Endothelial cell of umbilical vein (primary cell): ENCODE measurements around the gene HDAC5. TPM values are rescaled to one million over a fixed set of nuclear protein-coding genes. Genes with fewer than 3 reads are reported as not detected.

Experiments used
- BruUV-seq: library from RNA; stranded (reverse); fragments of 400-500 nt; replicated peaks from 2 replicates; lab custom pipeline; 2021; lab: Mats Ljungman, UMichigan
- CTCF ChIA-PET: fragments of 300-600, 350-600 bp; sonication (Branson Sonifier 250); formaldehyde crosslinking; loops from one replicate; lab custom pipeline; 2021; ENCODE audit warnings: antibody characterized with exemption, inconsistent platforms; lab: Charles Lee
- POLR2A ChIA-PET: fragments of 300-600, 350-600 bp; sonication (Branson Sonifier 250); formaldehyde crosslinking; loops from one replicate; lab custom pipeline; 2021; ENCODE audit warnings: antibody characterized with exemption, inconsistent platforms; lab: Charles Lee
- DNase-seq: peaks from one replicate; pipeline ENCODE4 v3.0.0-alpha.2; 2011; ENCODE audit warnings: low read depth, low spot score
- FAIRE-seq: peaks from 2 replicates; lab custom pipeline; 2011; peaks lifted over from hg19 to GRCh38; lab: Jason Lieb, UNC
- H2AFZ ChIP-seq: 2 replicates; pipeline ENCODE4 v1.6.0; 2012; ENCODE audit warnings: low read depth, low read length, control low read depth, inconsistent platforms
- H3K27ac ChIP-seq: 2 replicates; pipeline ENCODE4 v1.5.1; 2011; ENCODE audit warnings: low read depth, mild to moderate bottlenecking, control low read depth, low read length, moderate library complexity; ENCODE audit not compliant: insufficient read depth
- H3K27me3 ChIP-seq, 2 experiments: 2 replicates each; pipeline versions ENCODE4 v1.6.0 to v1.6.1; 2011; ENCODE audit warnings: low read length in 2 of 2, mixed read lengths in 1 of 2; ENCODE audit not compliant: control insufficient read depth in 2 of 2, insufficient read depth in 2 of 2
- H3K36me3 ChIP-seq, 2 experiments: 2 replicates in 1 of 2; 3 replicates in 1 of 2; pipeline ENCODE4 v1.5.1; 2011; ENCODE audit warnings: low read length in 2 of 2, mild to moderate bottlenecking in 1 of 2, moderate library complexity in 1 of 2; ENCODE audit not compliant: control insufficient read depth in 2 of 2, insufficient read depth in 2 of 2; ENCODE audit errors: extremely low read depth in 1 of 2
- H3K4me1 ChIP-seq: 3 replicates; pipeline ENCODE4 v1.5.1; 2011; ENCODE audit warnings: mild to moderate bottlenecking, low read length; ENCODE audit not compliant: control insufficient read depth, insufficient read depth; ENCODE audit errors: extremely low read depth
- H3K4me2 ChIP-seq: 2 replicates; pipeline ENCODE4 v1.6.1; 2011; ENCODE audit warnings: low read length, control low read depth, mixed read lengths; ENCODE audit not compliant: insufficient read depth
- H3K4me3 ChIP-seq, 3 experiments: fragments of 200-600 bp in 1 of 3; sonication (generic), shearing (Covaris generic) in 1 of 3; replicated peaks in 1 of 3; 2 replicates each; pipeline ENCODE4 v1.5.1; 2011 to 2016; ENCODE audit warnings: control low read depth in 3 of 3, low read length in 3 of 3, mild to moderate bottlenecking in 2 of 3, inconsistent platforms in 1 of 3, low read depth in 1 of 3, moderate library complexity in 1 of 3; ENCODE audit not compliant: insufficient read depth in 1 of 3
- H3K79me2 ChIP-seq: 2 replicates; pipeline ENCODE4 v1.6.0; 2012; ENCODE audit warnings: low read length, inconsistent platforms; ENCODE audit not compliant: control insufficient read depth, insufficient read depth
- H3K9ac ChIP-seq: replicated peaks from 2 replicates; pipeline ENCODE3; 2011; ENCODE audit warnings: low read length, control low read depth; ENCODE audit not compliant: insufficient read depth; ENCODE audit errors: extremely low read depth
- H3K9me1 ChIP-seq: replicated peaks from 3 replicates; pipeline ENCODE4 v1.6.0; 2011; ENCODE audit warnings: mild to moderate bottlenecking, low read length; ENCODE audit not compliant: control insufficient read depth, insufficient read depth; ENCODE audit errors: extremely low read depth
- H3K9me3 ChIP-seq: replicated peaks from 2 replicates; pipeline ENCODE4 v1.5.1; 2012; ENCODE audit warnings: low read length, inconsistent platforms; ENCODE audit not compliant: control insufficient read depth, insufficient read depth
- H4K20me1 ChIP-seq: replicated peaks from 2 replicates; pipeline ENCODE3; 2011; ENCODE audit warnings: mild to moderate bottlenecking, low read length; ENCODE audit not compliant: control insufficient read depth, insufficient read depth; ENCODE audit errors: extremely low read depth
- POLR2AphosphoS5 ChIP-seq: IDR thresholded peaks from 2 replicates; pipeline ENCODE4 v1.6.1; 2012; ENCODE audit warnings: low read depth, mild to moderate bottlenecking, control low read depth, low read length, moderate library complexity; ENCODE audit not compliant: insufficient read depth
- dilution Hi-C: fragments of 300-500 bp; cut with MboI; formaldehyde crosslinking; loops from one replicate; pipeline ENCODE4 v1.15.0; 2019; ENCODE audit warnings: low sequenced_read_pairs; ENCODE audit not compliant: extremely low pct_ligation_motif_present
- intact Hi-C: fragments of 100-400 bp; cut with micrococcal nuclease; formaldehyde crosslinking; loops from one replicate; pipeline ENCODE4 v1.10.0; 2022
- polyA plus RNA-seq, 4 experiments: library from polyadenylated mRNA; depleted of rRNA in 3 of 4; stranded (reverse) in 3 of 4; unstranded in 1 of 4; fragments of >200 nt; gene quantifications; 2 replicates each; pipeline versions ENCODE4 v1.2.1 to v1.2.3, GENCODE V29; 2011 to 2012; ENCODE audit warnings: missing spikeins in 1 of 4
- total RNA-seq: library from RNA; stranded (reverse); gene quantifications from 2 replicates; pipeline ENCODE4 v1.2.3, GENCODE V29; 2021
- TF ChIP-seq, protein P1 (sequence below), 2 donors: IDR thresholded peaks; 1 replicate in 1 of 2; 2 replicates in 1 of 2; pipeline ENCODE4 v1.5.1; 2011; ENCODE audit warnings: low read length in 2 of 2, mild to moderate bottlenecking in 2 of 2, moderate library complexity in 2 of 2, control low read depth in 1 of 2, inconsistent platforms in 1 of 2, low read depth in 1 of 2; ENCODE audit not compliant: insufficient read depth in 1 of 2; ENCODE audit errors: extremely low read depth in 1 of 2

HDAC5 gene
- total and polyA plus RNA-seq, 2 donors (not counting 3 experiments of a cell fraction or from before 2014, with no cell fraction given) = 35.4 to 40.4 TPM

- no peaks in the 10 kb centered on the region for H3K9me1 ChIP-seq
- intact Hi-C loops (no loop called here), dilution Hi-C loops (no loop called here)
- FAIRE-seq (no peak), DNase-seq (no peak)
- no peak overlapping the region for H3K27ac ChIP-seq
- no peak overlapping the region for H2AFZ ChIP-seq
- TF ChIP-seq, protein P1, sequence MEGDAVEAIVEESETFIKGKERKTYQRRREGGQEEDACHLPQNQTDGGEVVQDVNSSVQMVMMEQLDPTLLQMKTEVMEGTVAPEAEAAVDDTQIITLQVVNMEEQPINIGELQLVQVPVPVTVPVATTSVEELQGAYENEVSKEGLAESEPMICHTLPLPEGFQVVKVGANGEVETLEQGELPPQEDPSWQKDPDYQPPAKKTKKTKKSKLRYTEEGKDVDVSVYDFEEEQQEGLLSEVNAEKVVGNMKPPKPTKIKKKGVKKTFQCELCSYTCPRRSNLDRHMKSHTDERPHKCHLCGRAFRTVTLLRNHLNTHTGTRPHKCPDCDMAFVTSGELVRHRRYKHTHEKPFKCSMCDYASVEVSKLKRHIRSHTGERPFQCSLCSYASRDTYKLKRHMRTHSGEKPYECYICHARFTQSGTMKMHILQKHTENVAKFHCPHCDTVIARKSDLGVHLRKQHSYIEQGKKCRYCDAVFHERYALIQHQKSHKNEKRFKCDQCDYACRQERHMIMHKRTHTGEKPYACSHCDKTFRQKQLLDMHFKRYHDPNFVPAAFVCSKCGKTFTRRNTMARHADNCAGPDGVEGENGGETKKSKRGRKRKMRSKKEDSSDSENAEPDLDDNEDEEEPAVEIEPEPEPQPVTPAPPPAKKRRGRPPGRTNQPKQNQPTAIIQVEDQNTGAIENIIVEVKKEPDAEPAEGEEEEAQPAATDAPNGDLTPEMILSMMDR (IDR thresholded peaks at IDR 0.05; ENCODE audit: extremely low read depth in 1 of 2, insufficient read depth in 1 of 2, low read depth in 1 of 2, low read length in 2 of 2) = no peak
- TF ChIP-seq POLR2AphosphoS5 = no peak
- no peaks in the 10 kb centered on the region for H3K9me3 ChIP-seq
- H3K4me3 ChIP-seq = no peak overlapping the region
- H3K9ac ChIP-seq = no peak overlapping the region
- no peaks in the 10 kb centered on the region for H3K4me1 ChIP-seq
- ChIA-PET CTCF (interaction anchor here (1.0 to 1.7 kb wide), 3 partner anchors 14 to 159 kb away, joined by 3 to 6 read pairs (median 4); partner anchors contain the start of gene TMUB2), POLR2A (no interaction called here)
- BruUV-seq = no TSS peak
- H4K20me1 ChIP-seq = no peaks in the 10 kb centered on the region
- H3K36me3 ChIP-seq = peaks cover 0 to 5% of the 10 kb centered on the region in 2 experiments
- no peaks in the 10 kb centered on the region for H3K79me2 ChIP-seq
- no peaks in the 10 kb centered on the region for H3K27me3 ChIP-seq
- H3K4me2 ChIP-seq = no peak overlapping the region
Observed at GRCh38 chr17:44171931-44172455, 48.6 kb upstream of the HDAC5 start.

GRCh38 chr17:44170499-44171201, 47.2 kb upstream of the HDAC5 start, which contains the start of gene ASB16:
Gene ASB16, plus strand, starts transcription at chr17:44170704. Its CDS starts 86 bp downstream, at chr17:44170790.
- Histone ChIP-seq H3K9me3 (no peaks in the 10 kb centered on the region), H3K9ac (no peak within 1 kb of the TSS), H3K4me1 (no peaks in the 10 kb centered on the region), H3K4me2 (no peak within 1 kb of the TSS), H3K4me3 (no peak within 1 kb of the TSS), H3K27ac (no peak within 1 kb of the TSS), H3K79me2 (no peaks in the 10 kb centered on the region), H3K9me1 (no peaks in the 10 kb centered on the region), H4K20me1 (no peaks in the 10 kb centered on the region), H3K27me3 (no peaks in the 10 kb centered on the region), H2AFZ (no peak within 1 kb of the TSS), H3K36me3 (no peaks in the 10 kb centered on the region)
- intact Hi-C loops (no loop called here), dilution Hi-C loops (no loop called here)
- FAIRE-seq (no peak), DNase-seq (no peak)
- no TSS peak for BruUV-seq
- POLR2A ChIA-PET = no interaction called here
- TF ChIP-seq, protein P1 (IDR thresholded peaks at IDR 0.05; ENCODE audit: extremely low read depth in 1 of 2, insufficient read depth in 1 of 2, low read depth in 1 of 2, low read length in 2 of 2) = no peak
- TF ChIP-seq POLR2AphosphoS5 = no peak
- CTCF ChIA-PET = interaction anchor here (3.9 kb wide), 1 partner anchor 227 kb away, joined by 69 read pairs; the partner anchor contains the start of gene PPY
